GM19043 (cell line): ENCODE results near the gene DMRTA2.
"Not testable (repeated sequence)": the region's sequence is repeated elsewhere in the genome, so short reads cannot be mapped to it uniquely, and the experiment has no call there.

Experiments
- ATAC-seq: cut with Tn5 transposase; IDR thresholded peaks from one replicate; pipeline ENCODE4 v1.9.1; 2021; ENCODE audit warnings: low read depth; ENCODE audit not compliant: unreplicated experiment

The DMRTA2 gene

DNA sequence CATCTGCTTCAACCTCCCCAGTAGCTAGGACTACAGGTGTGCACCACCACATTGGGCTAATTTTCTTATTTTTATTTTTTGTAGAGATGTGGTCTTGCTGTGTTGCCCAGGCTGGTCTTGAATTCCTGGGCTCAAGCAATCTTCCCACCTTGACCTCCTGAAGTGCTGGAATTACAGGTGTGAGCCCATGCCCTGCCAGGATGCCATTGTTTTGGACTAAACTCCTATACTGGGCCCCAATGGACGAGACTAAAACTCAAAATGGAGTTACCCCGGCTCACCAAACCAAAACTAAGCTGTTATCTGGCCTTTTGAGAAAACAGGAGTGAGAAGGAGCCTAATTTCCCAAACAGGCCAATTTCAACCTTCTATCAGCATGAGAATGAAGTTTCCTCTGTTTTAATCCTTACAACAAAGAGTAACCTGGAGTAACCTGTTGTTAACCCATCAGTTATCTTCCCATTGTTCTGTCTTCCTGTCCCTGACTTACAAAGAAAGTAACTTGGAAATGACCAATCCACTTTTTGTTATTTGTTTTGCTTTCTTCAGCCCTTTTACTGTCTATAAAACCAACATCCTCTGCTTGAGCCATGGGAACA, 29.6 kb downstream of the DMRTA2 start:
- ATAC-seq: no peak

DNA sequence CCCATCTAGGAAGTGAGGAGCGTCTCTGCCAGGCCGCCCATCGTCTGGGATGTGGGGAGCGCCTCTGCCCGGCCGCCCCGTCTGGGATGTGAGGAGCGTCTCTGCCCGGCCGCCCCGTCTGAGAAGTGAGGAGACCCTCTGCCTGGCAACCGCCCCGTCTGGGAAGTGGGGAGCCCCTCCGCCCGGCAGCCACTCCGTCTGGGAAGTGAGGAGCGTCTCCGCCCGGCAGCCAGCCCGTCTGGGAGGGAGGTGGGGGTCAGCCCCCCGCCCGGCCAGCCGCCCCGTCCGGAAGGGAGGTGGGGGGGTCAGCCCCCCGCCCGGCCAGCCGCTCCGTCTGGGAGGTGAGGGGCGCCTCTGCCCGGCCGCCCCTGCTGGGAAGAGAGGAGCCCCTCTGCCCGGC, 41.7 kb downstream of the DMRTA2 start:
- ATAC-seq: not testable (repeated sequence)

DNA sequence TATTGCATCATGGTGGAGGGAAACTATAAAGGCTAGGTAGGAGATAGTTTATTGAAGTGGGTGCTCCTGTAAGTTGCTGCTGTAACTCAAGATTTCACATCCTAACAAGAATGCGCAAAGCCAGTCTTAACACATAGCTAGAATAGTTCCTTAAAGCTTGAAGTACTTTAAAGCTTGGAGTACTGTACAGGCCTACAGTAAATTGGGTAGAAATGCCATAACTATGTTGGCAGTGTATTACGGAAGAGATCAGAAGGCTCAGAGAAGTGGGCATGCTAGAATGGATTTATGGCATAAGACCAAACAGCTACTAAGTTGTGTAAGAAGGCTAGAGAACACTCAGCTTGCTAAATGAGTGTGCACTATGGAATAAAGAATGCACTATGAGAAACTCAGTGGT, 44.5 kb downstream of the DMRTA2 start:
- no peak for ATAC-seq

DNA sequence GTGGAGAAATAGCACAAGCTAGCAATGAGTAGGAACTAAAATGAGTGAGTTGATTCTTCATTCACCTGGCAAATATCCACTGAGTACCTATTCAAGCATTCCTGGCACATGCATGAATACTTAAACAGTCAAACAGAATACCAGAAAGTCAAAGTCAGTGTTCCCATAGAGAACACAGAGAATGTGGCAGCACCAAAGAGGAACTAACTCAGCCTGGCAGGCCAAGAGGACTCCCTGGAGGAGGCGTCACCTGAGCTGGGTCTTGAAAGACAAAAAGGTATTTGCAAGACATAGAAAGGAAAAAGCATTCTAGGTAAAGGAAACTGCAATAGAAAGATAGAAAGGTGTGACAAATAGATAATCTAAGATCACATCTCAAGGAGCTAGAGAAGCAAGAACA, 49.7 kb downstream of the DMRTA2 start:
- ATAC-seq: no peak

DNA sequence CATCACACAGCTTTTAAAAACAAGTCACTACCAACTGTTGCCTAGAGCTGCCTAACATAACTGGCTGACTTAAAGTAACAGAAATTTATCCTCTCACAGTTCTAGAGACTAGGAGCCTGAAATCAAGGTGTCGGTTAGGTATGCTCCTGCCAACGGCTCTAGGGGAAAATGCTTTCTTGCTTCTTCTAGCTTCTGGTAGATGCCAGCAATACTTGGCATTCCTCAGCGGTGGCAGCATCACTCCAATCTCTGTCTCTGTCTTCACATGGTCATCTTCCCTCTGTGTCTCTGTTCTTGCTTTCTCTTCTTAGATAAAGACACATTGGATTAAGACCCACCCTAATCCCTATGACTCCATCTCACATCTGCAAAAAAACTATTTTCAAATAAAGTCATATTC, 51.5 kb downstream of the DMRTA2 start:
- ATAC-seq: no peak

DNA sequence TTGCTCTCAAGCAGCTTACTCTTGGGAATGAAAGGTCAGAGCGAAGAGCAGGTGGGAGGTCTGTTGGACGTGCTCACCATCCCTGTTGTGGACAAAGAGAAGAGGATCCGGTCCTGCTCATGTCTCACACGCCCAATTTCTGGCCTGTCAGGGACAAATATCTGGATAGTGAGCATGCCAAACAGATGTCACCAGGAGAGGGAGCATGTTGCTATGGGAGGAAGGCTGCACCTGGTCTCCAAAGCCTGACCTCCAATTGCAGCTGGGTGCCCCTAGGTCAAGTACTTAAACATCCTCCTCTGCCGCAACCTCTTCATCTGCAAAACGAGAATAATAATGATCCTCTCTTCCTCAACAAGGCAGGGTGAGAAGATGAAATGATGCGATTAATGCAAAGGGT, 53.4 kb downstream of the DMRTA2 start:
- no peak for ATAC-seq

DNA sequence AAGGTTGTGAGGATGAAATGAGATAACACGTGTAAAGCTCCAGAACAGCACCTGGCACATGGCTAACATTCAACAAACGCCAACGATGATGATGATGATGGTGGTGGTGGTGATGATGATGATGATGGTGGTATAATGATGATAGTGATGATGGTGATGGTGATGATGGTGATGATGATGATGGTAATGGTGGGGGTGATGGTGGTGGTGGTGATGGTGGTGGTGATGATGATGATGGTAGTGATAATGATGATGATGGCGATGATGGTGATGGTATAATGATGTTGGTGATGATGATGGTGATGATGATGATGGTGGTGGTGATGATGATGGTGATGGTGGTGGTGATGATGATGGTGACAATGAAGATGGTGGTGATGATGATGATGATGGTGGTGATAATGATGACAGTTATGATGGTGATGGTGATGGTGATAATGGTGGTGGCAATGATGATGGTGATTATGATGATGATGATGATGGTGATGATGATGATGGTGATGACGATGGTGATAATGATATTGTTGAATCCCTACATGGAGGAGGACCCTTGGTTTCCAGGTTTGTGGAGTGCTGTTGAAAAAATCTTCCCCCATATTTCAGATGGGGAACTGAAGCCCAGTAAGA, 54.1 kb downstream of the DMRTA2 start:
- no peak for ATAC-seq

DNA sequence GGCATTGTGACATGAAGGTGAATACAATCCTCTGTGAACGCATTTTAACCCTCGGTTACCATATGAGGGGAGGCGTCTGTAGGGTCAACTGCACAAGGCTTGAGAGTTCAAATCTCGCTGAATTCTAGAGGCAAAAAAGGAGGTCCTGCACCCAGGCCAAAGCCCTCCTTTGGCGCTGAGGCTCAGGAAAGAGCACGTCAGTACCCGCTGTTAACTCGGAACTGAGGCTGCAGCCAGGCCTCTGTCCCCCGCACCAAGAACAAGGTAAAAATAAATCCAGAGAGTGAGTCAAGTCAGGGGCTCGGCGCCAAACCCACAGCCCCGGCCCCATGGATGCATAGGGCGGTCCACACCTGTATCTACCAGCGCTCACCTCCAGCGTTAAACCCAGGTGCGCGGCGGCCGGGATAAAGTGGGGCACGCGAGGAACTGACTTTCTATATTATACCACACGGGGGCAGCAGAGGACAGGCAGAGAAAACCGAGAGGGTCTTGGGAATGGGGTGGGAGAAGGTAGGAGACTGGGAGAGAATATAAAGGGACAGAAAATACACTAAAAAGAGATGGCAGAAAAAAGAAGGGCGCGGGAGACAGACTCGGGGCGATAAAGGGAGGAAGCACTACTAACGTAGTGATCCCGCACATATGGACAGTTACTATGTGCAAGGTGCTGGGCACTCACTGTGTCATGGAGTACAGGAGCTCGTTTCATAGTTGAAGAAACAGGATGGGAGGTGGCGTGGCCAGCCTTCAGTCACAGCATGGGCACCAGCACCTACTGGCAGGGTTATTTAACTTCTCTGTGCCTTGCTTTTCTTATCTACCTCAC, 54.9 kb downstream of the DMRTA2 start:
- ATAC-seq: no peak
